Gastrocnemius medialis (tissue), 4 donors: ENCODE data around the gene LIN7A.

Experiments used
- POLR2A ChIP-seq, 2 donors: fragments of 450-650 bp; IDR thresholded peaks; one replicate each; pipeline ENCODE4 v1.6.1; 2017; ENCODE audit warnings: antibody characterized with exemption in 2 of 2, mild to moderate bottlenecking in 2 of 2, moderate library complexity in 2 of 2
- TF ChIP-seq, protein P1 (sequence below), 5 experiments: fragments of 450-650 bp in 3 of 5; fragments of 200-600 bp in 2 of 5; sonication (generic) in 2 of 5; IDR thresholded peaks in 4 of 5; conservative IDR thresholded peaks in 1 of 5; 1 replicate in 4 of 5; 2 replicates in 1 of 5; pipeline ENCODE4 v1.5.1; 2016 to 2019; ENCODE audit warnings: antibody characterized with exemption in 5 of 5, mild to moderate bottlenecking in 3 of 5, moderate library complexity in 3 of 5

DNA sequence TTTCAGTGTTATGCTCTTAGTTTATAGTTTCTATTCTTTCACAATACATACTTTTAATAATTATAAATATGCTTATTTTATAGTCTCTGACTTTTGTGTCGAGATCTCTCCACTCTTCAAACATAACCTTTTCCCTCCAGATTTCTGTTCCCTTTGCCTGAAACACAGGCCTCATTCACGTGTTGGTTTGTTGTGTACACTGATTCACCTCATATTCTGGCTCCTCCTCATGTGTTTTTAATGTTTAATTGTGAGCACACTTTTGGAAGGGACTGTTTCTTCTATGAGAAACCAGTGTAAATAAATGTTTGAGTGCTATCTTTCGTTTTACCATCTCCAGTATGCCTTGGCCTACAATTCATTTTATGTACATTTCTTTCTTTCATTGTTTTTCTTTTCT lies 20.1 kb downstream of the LIN7A start:
- TF ChIP-seq, protein P1, sequence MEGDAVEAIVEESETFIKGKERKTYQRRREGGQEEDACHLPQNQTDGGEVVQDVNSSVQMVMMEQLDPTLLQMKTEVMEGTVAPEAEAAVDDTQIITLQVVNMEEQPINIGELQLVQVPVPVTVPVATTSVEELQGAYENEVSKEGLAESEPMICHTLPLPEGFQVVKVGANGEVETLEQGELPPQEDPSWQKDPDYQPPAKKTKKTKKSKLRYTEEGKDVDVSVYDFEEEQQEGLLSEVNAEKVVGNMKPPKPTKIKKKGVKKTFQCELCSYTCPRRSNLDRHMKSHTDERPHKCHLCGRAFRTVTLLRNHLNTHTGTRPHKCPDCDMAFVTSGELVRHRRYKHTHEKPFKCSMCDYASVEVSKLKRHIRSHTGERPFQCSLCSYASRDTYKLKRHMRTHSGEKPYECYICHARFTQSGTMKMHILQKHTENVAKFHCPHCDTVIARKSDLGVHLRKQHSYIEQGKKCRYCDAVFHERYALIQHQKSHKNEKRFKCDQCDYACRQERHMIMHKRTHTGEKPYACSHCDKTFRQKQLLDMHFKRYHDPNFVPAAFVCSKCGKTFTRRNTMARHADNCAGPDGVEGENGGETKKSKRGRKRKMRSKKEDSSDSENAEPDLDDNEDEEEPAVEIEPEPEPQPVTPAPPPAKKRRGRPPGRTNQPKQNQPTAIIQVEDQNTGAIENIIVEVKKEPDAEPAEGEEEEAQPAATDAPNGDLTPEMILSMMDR (IDR thresholded peaks at IDR 0.05 in 4 of 5, conservative IDR thresholded peaks at IDR 0.05 in 1 of 5), result no peak
- TF ChIP-seq POLR2A (IDR thresholded peaks at IDR 0.05), result no peak
